GM12878 (cell line): ENCODE results near the gene MYRFL. TPM values are rescaled to one million over a fixed set of nuclear protein-coding genes. Genes with fewer than 3 reads are reported as not detected.

Source experiments
- ATAC-seq: fragments of 200-7000 bp; cut with Tn5 transposase; 3 replicates; pipeline ENCODE4 v1.9.1; 2020; ENCODE audit warnings: mild to moderate bottlenecking, moderate library complexity
- BruUV-seq: library from RNA; stranded (reverse); fragments of 400-500 nt; replicated peaks from 2 replicates; lab custom pipeline; 2021; lab: Mats Ljungman, UMichigan
- CTCF ChIA-PET: fragments of 300-600 bp; sonication (Branson Sonifier 250); formaldehyde crosslinking; extraction: SDS; loops from one replicate; lab custom pipeline; 2021; ENCODE audit warnings: inconsistent platforms; lab: Yijun Ruan, JAX
- POLR2A ChIA-PET: fragments of 350-600 bp; formaldehyde crosslinking; extraction: SDS; loops from one replicate; lab custom pipeline; 2021; ENCODE audit warnings: inconsistent platforms; lab: Charles Lee
- RAD21 ChIA-PET: fragments of 300-600 bp; sonication (Branson Sonifier 250); formaldehyde crosslinking; loops from one replicate; lab custom pipeline; 2023; ENCODE audit warnings: antibody characterized with exemption; ENCODE audit not compliant: unreplicated experiment; lab: Charles Lee
- SMC1A ChIA-PET: fragments of 300-600 bp; sonication (Branson Sonifier 250); formaldehyde crosslinking; loops from one replicate; lab custom pipeline; 2023; ENCODE audit not compliant: unreplicated experiment, uncharacterized antibody; lab: Charles Lee
- DNase-seq: peaks from one replicate; pipeline ENCODE4 v3.0.0-alpha.2; 2011; ENCODE audit warnings: low read depth, low spot score
- FAIRE-seq: peaks from 3 replicates; lab custom pipeline; 2011; peaks lifted over from hg19 to GRCh38; lab: Jason Lieb, UNC
- H2AFZ ChIP-seq: 2 replicates; pipeline ENCODE4 v1.6.0; 2011; ENCODE audit warnings: low read depth, low read length, control low read depth; ENCODE audit not compliant: control insufficient read depth
- H3K27ac ChIP-seq: 2 replicates; pipeline ENCODE4 v1.5.1; 2011; ENCODE audit warnings: control low read depth; ENCODE audit not compliant: control insufficient read depth, insufficient read depth
- H3K27me3 ChIP-seq, 2 experiments: replicated peaks in 1 of 2; 2 replicates each; pipeline versions ENCODE4 v1.6.0 to v1.6.1; 2011; ENCODE audit warnings: low read length in 1 of 2; ENCODE audit not compliant: control insufficient read depth in 2 of 2, insufficient read depth in 2 of 2
- H3K36me3 ChIP-seq, 2 experiments: 2 replicates each; pipeline ENCODE4 v1.5.1; 2011; ENCODE audit warnings: low read length in 1 of 2; ENCODE audit not compliant: control insufficient read depth in 2 of 2, insufficient read depth in 2 of 2
- H3K4me1 ChIP-seq: 2 replicates; pipeline ENCODE4 v1.6.1; 2011; ENCODE audit warnings: mild to moderate bottlenecking, low read length, moderate library complexity, mixed read lengths; ENCODE audit not compliant: control insufficient read depth, insufficient read depth
- H3K4me2 ChIP-seq: 2 replicates; pipeline ENCODE4 v1.6.0; 2011; ENCODE audit warnings: control low read depth; ENCODE audit not compliant: control insufficient read depth, insufficient read depth
- H3K4me3 ChIP-seq: fragments of 200-600 bp; sonication (generic); 2 replicates; pipeline ENCODE4 v1.5.1; 2016
- H3K79me2 ChIP-seq: 2 replicates; pipeline ENCODE4 v1.6.0; 2011; ENCODE audit warnings: low read length; ENCODE audit not compliant: control insufficient read depth, insufficient read depth
- H3K9ac ChIP-seq: 2 replicates; pipeline ENCODE4 v1.8.0; 2011; ENCODE audit warnings: low read length, control low read depth, mixed read lengths; ENCODE audit not compliant: control insufficient read depth, insufficient read depth
- H3K9me3 ChIP-seq: replicated peaks from 3 replicates; pipeline ENCODE4 v1.5.1; 2011; ENCODE audit warnings: mild to moderate bottlenecking, low read length; ENCODE audit not compliant: control insufficient read depth, insufficient read depth
- H4K20me1 ChIP-seq: 2 replicates; pipeline ENCODE4 v1.6.0; 2011; ENCODE audit not compliant: control insufficient read depth, insufficient read depth
- DPF2 ChIP-seq: fragments of 450-650 bp; IDR thresholded peaks from 2 replicates; pipeline ENCODE4 v1.6.1; 2017; ENCODE audit warnings: mild to moderate bottlenecking
- ESRRA ChIP-seq: IDR thresholded peaks from 2 replicates; pipeline ENCODE4 v1.6.1; 2012; ENCODE audit warnings: mild to moderate bottlenecking, low read length, improper control_type of control experiment
- LARP7 ChIP-seq: fragments of 450-650 bp; IDR thresholded peaks from 2 replicates; pipeline ENCODE4 v1.6.1; 2017; ENCODE audit warnings: mild to moderate bottlenecking
- NR2C1 ChIP-seq: fragments of 450-650 bp; IDR thresholded peaks from 2 replicates; pipeline ENCODE4 v1.6.1; 2017; ENCODE audit warnings: antibody characterized with exemption, mild to moderate bottlenecking, moderate library complexity
- TARDBP ChIP-seq: IDR thresholded peaks from 2 replicates; pipeline ENCODE4 v1.6.1; 2016; ENCODE audit warnings: borderline replicate concordance
- YBX1 ChIP-seq: fragments of 450-650 bp; IDR thresholded peaks from 2 replicates; pipeline ENCODE4 v1.6.1; 2016; ENCODE audit warnings: antibody characterized with exemption
- WGBS: methylation state at CpG from one replicate; pipeline ENCODE4 v1.1.6; 2016; ENCODE audit warnings: low lambda C conversion rate; ENCODE audit not compliant: insufficient replicate concordance, insufficient coverage; ENCODE audit errors: missing lambda C conversion rate; 5-methylcytosine and 5-hydroxymethylcytosine counted together
- in situ Hi-C: fragments of 300-500 bp; cut with MboI; formaldehyde crosslinking; loops from 9 replicates; pipeline ENCODE4 v1.14.3; 2018; ENCODE audit warnings: mixed read lengths
- intact Hi-C: fragments of 100-400 bp; cut with micrococcal nuclease; formaldehyde crosslinking; loops from one replicate; pipeline ENCODE4 v1.14.2; 2022; ENCODE audit not compliant: unreplicated experiment
- polyA plus RNA-seq, 11 experiments: library from polyadenylated mRNA; depleted of rRNA in 4 of 11; unstranded in 6 of 11; stranded (reverse) in 5 of 11; fragments of >200 nt; fragmentation: Nextera tagmentation in 4 of 11; fragmentation: Illumina TruSeq in 1 of 11; extraction: Ambion mirVana in 4 of 11; extraction: Trizol in 1 of 11; gene quantifications; 1 replicate in 1 of 11; 2 replicates in 10 of 11; pipeline versions ENCODE4 v1.2.1 to v1.2.3, GENCODE V29; 2011 to 2016; ENCODE audit warnings: inconsistent platforms in 2 of 11, missing spikeins in 2 of 11, low read depth in 1 of 11
- total RNA-seq, 4 experiments: library from RNA; depleted of rRNA in 3 of 4; stranded (reverse); fragments of >200 nt in 3 of 4; fragmentation: Illumina TruSeq in 1 of 4; extraction: Trizol in 1 of 4; gene quantifications; 2 replicates each; pipeline versions ENCODE4 v1.2.1 to v1.2.3, GENCODE V29; 2013 to 2021
- TF ChIP-seq, protein P1 (sequence below): IDR thresholded peaks from 2 replicates; pipeline ENCODE4 v1.6.1; 2011; ENCODE audit warnings: borderline replicate concordance, low read depth, mild to moderate bottlenecking, moderate library complexity, low read length; ENCODE audit not compliant: insufficient read depth, poor library complexity, severe bottlenecking
- TF ChIP-seq, protein P2 (sequence below): fragments of 450-650 bp; formaldehyde crosslinking; IDR thresholded peaks from 2 replicates; pipeline ENCODE4 v1.4.0; 2022; ENCODE audit warnings: mild to moderate bottlenecking, moderate library complexity
- TF ChIP-seq, protein P3 (sequence below): fragments of 450-650 bp; IDR thresholded peaks from 2 replicates; pipeline ENCODE4 v1.6.1; 2016; ENCODE audit warnings: mild to moderate bottlenecking
- TF ChIP-seq, protein P4 (sequence below): fragments of 450-650 bp; IDR thresholded peaks from 2 replicates; pipeline ENCODE4 v1.6.1; 2017; ENCODE audit warnings: low read depth, mild to moderate bottlenecking, moderate library complexity
- TF ChIP-seq, protein P5 (sequence below): fragments of 450-650 bp; IDR thresholded peaks from 2 replicates; pipeline ENCODE4 v1.6.1; 2017; ENCODE audit warnings: mild to moderate bottlenecking, low read depth, inconsistent platforms; ENCODE audit not compliant: poor library complexity, severe bottlenecking
- TF ChIP-seq, protein P6 (sequence below): fragments of 450-650 bp; IDR thresholded peaks from 2 replicates; pipeline ENCODE4 v1.6.1; 2016; ENCODE audit warnings: mild to moderate bottlenecking

The MYRFL gene
- total and polyA plus RNA-seq, 10 of the 15 experiments (the other 5 are each of a cell fraction or from before 2014, with no cell fraction given) = 0.24 to 1.8 (median 0.64) TPM

DNA sequence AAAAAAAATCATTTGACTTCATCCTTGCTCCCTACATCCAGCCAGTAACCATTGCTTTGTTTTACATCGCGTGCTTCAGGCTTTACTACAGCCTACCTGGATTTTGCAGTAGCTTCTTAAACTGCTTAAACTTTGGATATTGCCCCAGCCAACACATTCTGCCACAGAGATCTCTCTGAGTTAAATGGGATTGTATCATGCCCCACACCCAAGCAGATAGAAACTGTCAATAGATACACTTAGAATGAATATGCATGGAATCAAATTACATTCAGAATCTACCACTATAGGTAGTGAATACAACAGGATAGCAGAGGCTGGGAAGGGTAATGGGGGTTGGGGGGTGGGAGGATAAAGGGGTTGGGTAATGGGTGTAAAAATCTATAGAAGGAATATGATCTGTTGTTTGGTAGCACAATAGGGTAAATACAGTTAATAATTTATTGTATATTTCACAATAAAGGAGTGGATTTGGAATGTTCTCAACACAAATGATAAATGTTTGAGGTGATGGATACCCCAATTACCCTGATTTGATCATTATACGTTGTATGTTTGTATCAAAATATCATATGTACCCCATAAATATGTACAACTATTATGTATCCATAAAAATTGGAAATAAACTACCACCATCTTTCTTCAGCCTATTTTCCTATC lies 2.7 kb upstream of the MYRFL start:
- H3K27ac ChIP-seq = no peak overlapping the region
- ChIA-PET CTCF (interaction anchor here (0.6 kb wide), 1 partner anchor 136 kb away, joined by 3 read pairs; no protein-coding TSS in a partner anchor), POLR2A (no interaction called here), SMC1A (interaction anchor here (0.6 kb wide), 1 partner anchor 70 kb away, joined by 3 read pairs; no protein-coding TSS in a partner anchor), RAD21 (no interaction called here)
- H3K4me2 ChIP-seq = no peak overlapping the region
- no peaks in the 10 kb centered on the region for H3K36me3 ChIP-seq
- no peak for DNase-seq
- no peak overlapping the region for H3K9ac ChIP-seq
- 81% methylated on average over 3 of the region's 3 CpGs for WGBS
- H3K4me3 ChIP-seq = no peak overlapping the region
- no peaks in the 10 kb centered on the region for H3K4me1 ChIP-seq
- H3K79me2 ChIP-seq = no peaks in the 10 kb centered on the region
- FAIRE-seq = no peak
- BruUV-seq = no TSS peak
- no peaks in the 10 kb centered on the region for H3K27me3 ChIP-seq
- in situ Hi-C loops = no loop called here
- H2AFZ ChIP-seq = no peak overlapping the region
- H3K9me3 ChIP-seq = no peaks in the 10 kb centered on the region
- no peak for ATAC-seq
- no peaks in the 10 kb centered on the region for H4K20me1 ChIP-seq
- intact Hi-C loops = no loop called here
- TF ChIP-seq, protein P1, sequence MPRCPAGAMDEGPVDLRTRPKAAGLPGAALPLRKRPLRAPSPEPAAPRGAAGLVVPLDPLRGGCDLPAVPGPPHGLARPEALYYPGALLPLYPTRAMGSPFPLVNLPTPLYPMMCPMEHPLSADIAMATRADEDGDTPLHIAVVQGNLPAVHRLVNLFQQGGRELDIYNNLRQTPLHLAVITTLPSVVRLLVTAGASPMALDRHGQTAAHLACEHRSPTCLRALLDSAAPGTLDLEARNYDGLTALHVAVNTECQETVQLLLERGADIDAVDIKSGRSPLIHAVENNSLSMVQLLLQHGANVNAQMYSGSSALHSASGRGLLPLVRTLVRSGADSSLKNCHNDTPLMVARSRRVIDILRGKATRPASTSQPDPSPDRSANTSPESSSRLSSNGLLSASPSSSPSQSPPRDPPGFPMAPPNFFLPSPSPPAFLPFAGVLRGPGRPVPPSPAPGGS = no peak
- TF ChIP-seq, protein P2, sequence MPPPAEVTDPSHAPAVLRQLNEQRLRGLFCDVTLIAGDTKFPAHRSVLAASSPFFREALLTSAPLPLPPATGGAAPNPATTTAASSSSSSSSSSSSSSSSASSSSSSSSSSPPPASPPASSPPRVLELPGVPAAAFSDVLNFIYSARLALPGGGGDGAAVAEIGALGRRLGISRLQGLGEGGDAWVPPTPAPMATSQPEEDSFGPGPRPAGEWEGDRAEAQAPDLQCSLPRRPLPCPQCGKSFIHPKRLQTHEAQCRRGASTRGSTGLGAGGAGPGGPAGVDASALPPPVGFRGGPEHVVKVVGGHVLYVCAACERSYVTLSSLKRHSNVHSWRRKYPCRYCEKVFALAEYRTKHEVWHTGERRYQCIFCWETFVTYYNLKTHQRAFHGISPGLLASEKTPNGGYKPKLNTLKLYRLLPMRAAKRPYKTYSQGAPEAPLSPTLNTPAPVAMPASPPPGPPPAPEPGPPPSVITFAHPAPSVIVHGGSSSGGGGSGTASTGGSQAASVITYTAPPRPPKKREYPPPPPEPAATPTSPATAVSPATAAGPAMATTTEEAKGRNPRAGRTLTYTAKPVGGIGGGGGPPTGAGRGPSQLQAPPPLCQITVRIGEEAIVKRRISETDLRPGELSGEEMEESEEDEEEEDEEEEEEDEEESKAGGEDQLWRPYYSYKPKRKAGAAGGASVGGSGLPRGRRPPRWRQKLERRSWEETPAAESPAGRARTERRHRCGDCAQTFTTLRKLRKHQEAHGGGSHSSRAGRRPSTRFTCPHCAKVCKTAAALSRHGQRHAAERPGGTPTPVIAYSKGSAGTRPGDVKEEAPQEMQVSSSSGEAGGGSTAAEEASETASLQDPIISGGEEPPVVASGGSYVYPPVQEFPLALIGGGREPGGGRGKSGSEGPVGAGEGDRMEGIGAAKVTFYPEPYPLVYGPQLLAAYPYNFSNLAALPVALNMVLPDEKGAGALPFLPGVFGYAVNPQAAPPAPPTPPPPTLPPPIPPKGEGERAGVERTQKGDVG (CRISPR knock-in tag) = no peak
- no peak for TF ChIP-seq TARDBP
- TF ChIP-seq ESRRA = no peak
- TF ChIP-seq LARP7 = no peak
- TF ChIP-seq, protein P3, sequence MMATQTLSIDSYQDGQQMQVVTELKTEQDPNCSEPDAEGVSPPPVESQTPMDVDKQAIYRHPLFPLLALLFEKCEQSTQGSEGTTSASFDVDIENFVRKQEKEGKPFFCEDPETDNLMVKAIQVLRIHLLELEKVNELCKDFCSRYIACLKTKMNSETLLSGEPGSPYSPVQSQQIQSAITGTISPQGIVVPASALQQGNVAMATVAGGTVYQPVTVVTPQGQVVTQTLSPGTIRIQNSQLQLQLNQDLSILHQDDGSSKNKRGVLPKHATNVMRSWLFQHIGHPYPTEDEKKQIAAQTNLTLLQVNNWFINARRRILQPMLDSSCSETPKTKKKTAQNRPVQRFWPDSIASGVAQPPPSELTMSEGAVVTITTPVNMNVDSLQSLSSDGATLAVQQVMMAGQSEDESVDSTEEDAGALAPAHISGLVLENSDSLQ = no peak
- no peak for TF ChIP-seq NR2C1
- TF ChIP-seq DPF2 = no peak
- TF ChIP-seq, protein P4, sequence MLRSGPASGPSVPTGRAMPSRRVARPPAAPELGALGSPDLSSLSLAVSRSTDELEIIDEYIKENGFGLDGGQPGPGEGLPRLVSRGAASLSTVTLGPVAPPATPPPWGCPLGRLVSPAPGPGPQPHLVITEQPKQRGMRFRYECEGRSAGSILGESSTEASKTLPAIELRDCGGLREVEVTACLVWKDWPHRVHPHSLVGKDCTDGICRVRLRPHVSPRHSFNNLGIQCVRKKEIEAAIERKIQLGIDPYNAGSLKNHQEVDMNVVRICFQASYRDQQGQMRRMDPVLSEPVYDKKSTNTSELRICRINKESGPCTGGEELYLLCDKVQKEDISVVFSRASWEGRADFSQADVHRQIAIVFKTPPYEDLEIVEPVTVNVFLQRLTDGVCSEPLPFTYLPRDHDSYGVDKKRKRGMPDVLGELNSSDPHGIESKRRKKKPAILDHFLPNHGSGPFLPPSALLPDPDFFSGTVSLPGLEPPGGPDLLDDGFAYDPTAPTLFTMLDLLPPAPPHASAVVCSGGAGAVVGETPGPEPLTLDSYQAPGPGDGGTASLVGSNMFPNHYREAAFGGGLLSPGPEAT = no peak
- TF ChIP-seq, protein P5, sequence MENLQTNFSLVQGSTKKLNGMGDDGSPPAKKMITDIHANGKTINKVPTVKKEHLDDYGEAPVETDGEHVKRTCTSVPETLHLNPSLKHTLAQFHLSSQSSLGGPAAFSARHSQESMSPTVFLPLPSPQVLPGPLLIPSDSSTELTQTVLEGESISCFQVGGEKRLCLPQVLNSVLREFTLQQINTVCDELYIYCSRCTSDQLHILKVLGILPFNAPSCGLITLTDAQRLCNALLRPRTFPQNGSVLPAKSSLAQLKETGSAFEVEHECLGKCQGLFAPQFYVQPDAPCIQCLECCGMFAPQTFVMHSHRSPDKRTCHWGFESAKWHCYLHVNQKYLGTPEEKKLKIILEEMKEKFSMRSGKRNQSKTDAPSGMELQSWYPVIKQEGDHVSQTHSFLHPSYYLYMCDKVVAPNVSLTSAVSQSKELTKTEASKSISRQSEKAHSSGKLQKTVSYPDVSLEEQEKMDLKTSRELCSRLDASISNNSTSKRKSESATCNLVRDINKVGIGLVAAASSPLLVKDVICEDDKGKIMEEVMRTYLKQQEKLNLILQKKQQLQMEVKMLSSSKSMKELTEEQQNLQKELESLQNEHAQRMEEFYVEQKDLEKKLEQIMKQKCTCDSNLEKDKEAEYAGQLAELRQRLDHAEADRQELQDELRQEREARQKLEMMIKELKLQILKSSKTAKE = no peak
- no peak for TF ChIP-seq YBX1
- TF ChIP-seq, protein P6, sequence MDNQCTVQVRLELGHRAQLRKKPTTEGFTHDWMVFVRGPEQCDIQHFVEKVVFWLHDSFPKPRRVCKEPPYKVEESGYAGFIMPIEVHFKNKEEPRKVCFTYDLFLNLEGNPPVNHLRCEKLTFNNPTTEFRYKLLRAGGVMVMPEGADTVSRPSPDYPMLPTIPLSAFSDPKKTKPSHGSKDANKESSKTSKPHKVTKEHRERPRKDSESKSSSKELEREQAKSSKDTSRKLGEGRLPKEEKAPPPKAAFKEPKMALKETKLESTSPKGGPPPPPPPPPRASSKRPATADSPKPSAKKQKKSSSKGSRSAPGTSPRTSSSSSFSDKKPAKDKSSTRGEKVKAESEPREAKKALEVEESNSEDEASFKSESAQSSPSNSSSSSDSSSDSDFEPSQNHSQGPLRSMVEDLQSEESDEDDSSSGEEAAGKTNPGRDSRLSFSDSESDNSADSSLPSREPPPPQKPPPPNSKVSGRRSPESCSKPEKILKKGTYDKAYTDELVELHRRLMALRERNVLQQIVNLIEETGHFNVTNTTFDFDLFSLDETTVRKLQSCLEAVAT = no peak
